Endothelial cell of umbilical vein (primary cell): ENCODE measurements around the gene SERPINA9. TPM values are rescaled to one million over a fixed set of nuclear protein-coding genes. Genes with fewer than 3 reads are reported as not detected.

Experiments
- BruUV-seq: library from RNA; stranded (reverse); fragments of 400-500 nt; replicated peaks from 2 replicates; lab custom pipeline; 2021; lab: Mats Ljungman, UMichigan
- CTCF ChIA-PET: fragments of 300-600, 350-600 bp; sonication (Branson Sonifier 250); formaldehyde crosslinking; loops from one replicate; lab custom pipeline; 2021; ENCODE audit warnings: antibody characterized with exemption, inconsistent platforms; lab: Charles Lee
- POLR2A ChIA-PET: fragments of 300-600, 350-600 bp; sonication (Branson Sonifier 250); formaldehyde crosslinking; loops from one replicate; lab custom pipeline; 2021; ENCODE audit warnings: antibody characterized with exemption, inconsistent platforms; lab: Charles Lee
- DNase-seq: peaks from one replicate; pipeline ENCODE4 v3.0.0-alpha.2; 2011; ENCODE audit warnings: low read depth, low spot score
- FAIRE-seq: peaks from 2 replicates; lab custom pipeline; 2011; peaks lifted over from hg19 to GRCh38; lab: Jason Lieb, UNC
- H2AFZ ChIP-seq: 2 replicates; pipeline ENCODE4 v1.6.0; 2012; ENCODE audit warnings: low read depth, low read length, control low read depth, inconsistent platforms
- H3K27ac ChIP-seq: 2 replicates; pipeline ENCODE4 v1.5.1; 2011; ENCODE audit warnings: low read depth, mild to moderate bottlenecking, control low read depth, low read length, moderate library complexity; ENCODE audit not compliant: insufficient read depth
- H3K27me3 ChIP-seq, 2 experiments: 2 replicates each; pipeline versions ENCODE4 v1.6.0 to v1.6.1; 2011; ENCODE audit warnings: low read length in 2 of 2, mixed read lengths in 1 of 2; ENCODE audit not compliant: control insufficient read depth in 2 of 2, insufficient read depth in 2 of 2
- H3K36me3 ChIP-seq, 2 experiments: 2 replicates in 1 of 2; 3 replicates in 1 of 2; pipeline ENCODE4 v1.5.1; 2011; ENCODE audit warnings: low read length in 2 of 2, mild to moderate bottlenecking in 1 of 2, moderate library complexity in 1 of 2; ENCODE audit not compliant: control insufficient read depth in 2 of 2, insufficient read depth in 2 of 2; ENCODE audit errors: extremely low read depth in 1 of 2
- H3K4me1 ChIP-seq: 3 replicates; pipeline ENCODE4 v1.5.1; 2011; ENCODE audit warnings: mild to moderate bottlenecking, low read length; ENCODE audit not compliant: control insufficient read depth, insufficient read depth; ENCODE audit errors: extremely low read depth
- H3K4me2 ChIP-seq: 2 replicates; pipeline ENCODE4 v1.6.1; 2011; ENCODE audit warnings: low read length, control low read depth, mixed read lengths; ENCODE audit not compliant: insufficient read depth
- H3K4me3 ChIP-seq, 3 experiments: fragments of 200-600 bp in 1 of 3; sonication (generic), shearing (Covaris generic) in 1 of 3; replicated peaks in 1 of 3; 2 replicates each; pipeline ENCODE4 v1.5.1; 2011 to 2016; ENCODE audit warnings: control low read depth in 3 of 3, low read length in 3 of 3, mild to moderate bottlenecking in 2 of 3, inconsistent platforms in 1 of 3, low read depth in 1 of 3, moderate library complexity in 1 of 3; ENCODE audit not compliant: insufficient read depth in 1 of 3
- H3K79me2 ChIP-seq: 2 replicates; pipeline ENCODE4 v1.6.0; 2012; ENCODE audit warnings: low read length, inconsistent platforms; ENCODE audit not compliant: control insufficient read depth, insufficient read depth
- H3K9ac ChIP-seq: replicated peaks from 2 replicates; pipeline ENCODE3; 2011; ENCODE audit warnings: low read length, control low read depth; ENCODE audit not compliant: insufficient read depth; ENCODE audit errors: extremely low read depth
- H3K9me1 ChIP-seq: replicated peaks from 3 replicates; pipeline ENCODE4 v1.6.0; 2011; ENCODE audit warnings: mild to moderate bottlenecking, low read length; ENCODE audit not compliant: control insufficient read depth, insufficient read depth; ENCODE audit errors: extremely low read depth
- H3K9me3 ChIP-seq: replicated peaks from 2 replicates; pipeline ENCODE4 v1.5.1; 2012; ENCODE audit warnings: low read length, inconsistent platforms; ENCODE audit not compliant: control insufficient read depth, insufficient read depth
- H4K20me1 ChIP-seq: replicated peaks from 2 replicates; pipeline ENCODE3; 2011; ENCODE audit warnings: mild to moderate bottlenecking, low read length; ENCODE audit not compliant: control insufficient read depth, insufficient read depth; ENCODE audit errors: extremely low read depth
- EZH2 ChIP-seq: IDR thresholded peaks from 2 replicates; pipeline ENCODE4 v1.6.1; 2012; ENCODE audit warnings: borderline replicate concordance, low read depth, mild to moderate bottlenecking, moderate library complexity, low read length, inconsistent platforms; ENCODE audit not compliant: severe bottlenecking
- FOS ChIP-seq: IDR thresholded peaks from 2 replicates; pipeline ENCODE4 v1.6.1; 2011; ENCODE audit warnings: mild to moderate bottlenecking, low read length, moderate library complexity, borderline replicate concordance; ENCODE audit not compliant: insufficient read depth
- GATA2 ChIP-seq: IDR thresholded peaks from 2 replicates; pipeline ENCODE4 v1.7.0; 2011; ENCODE audit warnings: low read depth, mild to moderate bottlenecking, moderate library complexity, mixed read lengths, low read length; ENCODE audit not compliant: insufficient read length, insufficient read depth
- JUN ChIP-seq: IDR thresholded peaks from 2 replicates; pipeline ENCODE4 v1.6.1; 2011; ENCODE audit warnings: borderline replicate concordance, low read depth; ENCODE audit not compliant: insufficient read length, insufficient read depth
- MYC ChIP-seq: IDR thresholded peaks from one replicate; pipeline ENCODE4 v1.6.1; 2011; ENCODE audit warnings: mild to moderate bottlenecking, low read depth, low read length
- POLR2A ChIP-seq: IDR thresholded peaks from 2 replicates; pipeline ENCODE4 v1.6.1; 2012; ENCODE audit warnings: low read depth, mild to moderate bottlenecking, control low read depth, low read length
- dilution Hi-C: fragments of 300-500 bp; cut with MboI; formaldehyde crosslinking; loops from one replicate; pipeline ENCODE4 v1.15.0; 2019; ENCODE audit warnings: low sequenced_read_pairs; ENCODE audit not compliant: extremely low pct_ligation_motif_present
- intact Hi-C: fragments of 100-400 bp; cut with micrococcal nuclease; formaldehyde crosslinking; loops from one replicate; pipeline ENCODE4 v1.10.0; 2022
- polyA plus RNA-seq, 4 experiments: library from polyadenylated mRNA; depleted of rRNA in 3 of 4; stranded (reverse) in 3 of 4; unstranded in 1 of 4; fragments of >200 nt; gene quantifications; 2 replicates each; pipeline versions ENCODE4 v1.2.1 to v1.2.3, GENCODE V29; 2011 to 2012; ENCODE audit warnings: missing spikeins in 1 of 4
- total RNA-seq: library from RNA; stranded (reverse); gene quantifications from 2 replicates; pipeline ENCODE4 v1.2.3, GENCODE V29; 2021
- TF ChIP-seq, protein P1 (sequence below), 2 donors: IDR thresholded peaks; 1 replicate in 1 of 2; 2 replicates in 1 of 2; pipeline ENCODE4 v1.5.1; 2011; ENCODE audit warnings: low read length in 2 of 2, mild to moderate bottlenecking in 2 of 2, moderate library complexity in 2 of 2, control low read depth in 1 of 2, inconsistent platforms in 1 of 2, low read depth in 1 of 2; ENCODE audit not compliant: insufficient read depth in 1 of 2; ENCODE audit errors: extremely low read depth in 1 of 2
- TF ChIP-seq, protein P2 (sequence below): IDR thresholded peaks from 2 replicates; pipeline ENCODE4 v1.6.1; 2011; ENCODE audit not compliant: insufficient read depth, insufficient read length

SERPINA9 gene
- total and polyA plus RNA-seq, 2 donors (not counting 3 experiments of a cell fraction or from before 2014, with no cell fraction given), result not detected

DNA sequence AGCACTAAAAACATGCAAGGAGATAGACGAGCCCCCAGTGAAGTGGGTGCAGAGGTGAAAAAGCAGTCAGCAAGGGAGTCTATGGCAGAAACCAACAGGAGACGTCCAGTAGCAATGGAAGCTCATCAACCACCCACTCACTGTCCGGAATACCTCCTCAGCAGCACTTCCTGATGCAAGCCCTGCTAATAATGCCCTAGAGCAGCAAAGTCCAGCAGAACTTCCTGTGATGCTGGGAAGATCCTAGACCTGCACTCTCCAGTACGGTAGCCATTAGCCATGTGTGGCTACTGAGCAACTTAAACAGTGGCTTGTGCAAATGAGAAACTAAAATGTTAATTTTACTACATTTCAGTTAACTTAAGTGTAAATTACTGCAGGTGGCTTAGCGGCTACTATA is 11.0 kb downstream of the SERPINA9 start:
- POLR2A ChIA-PET, result no interaction called here
- TF ChIP-seq JUN (no peak), EZH2 (no peak), FOS (no peak), GATA2 (no peak), MYC (no peak), POLR2A (no peak)
- TF ChIP-seq, protein P1, sequence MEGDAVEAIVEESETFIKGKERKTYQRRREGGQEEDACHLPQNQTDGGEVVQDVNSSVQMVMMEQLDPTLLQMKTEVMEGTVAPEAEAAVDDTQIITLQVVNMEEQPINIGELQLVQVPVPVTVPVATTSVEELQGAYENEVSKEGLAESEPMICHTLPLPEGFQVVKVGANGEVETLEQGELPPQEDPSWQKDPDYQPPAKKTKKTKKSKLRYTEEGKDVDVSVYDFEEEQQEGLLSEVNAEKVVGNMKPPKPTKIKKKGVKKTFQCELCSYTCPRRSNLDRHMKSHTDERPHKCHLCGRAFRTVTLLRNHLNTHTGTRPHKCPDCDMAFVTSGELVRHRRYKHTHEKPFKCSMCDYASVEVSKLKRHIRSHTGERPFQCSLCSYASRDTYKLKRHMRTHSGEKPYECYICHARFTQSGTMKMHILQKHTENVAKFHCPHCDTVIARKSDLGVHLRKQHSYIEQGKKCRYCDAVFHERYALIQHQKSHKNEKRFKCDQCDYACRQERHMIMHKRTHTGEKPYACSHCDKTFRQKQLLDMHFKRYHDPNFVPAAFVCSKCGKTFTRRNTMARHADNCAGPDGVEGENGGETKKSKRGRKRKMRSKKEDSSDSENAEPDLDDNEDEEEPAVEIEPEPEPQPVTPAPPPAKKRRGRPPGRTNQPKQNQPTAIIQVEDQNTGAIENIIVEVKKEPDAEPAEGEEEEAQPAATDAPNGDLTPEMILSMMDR (IDR thresholded peaks at IDR 0.05; ENCODE audit: extremely low read depth in 1 of 2, insufficient read depth in 1 of 2, low read depth in 1 of 2, low read length in 2 of 2), result no peak
- TF ChIP-seq, protein P2, sequence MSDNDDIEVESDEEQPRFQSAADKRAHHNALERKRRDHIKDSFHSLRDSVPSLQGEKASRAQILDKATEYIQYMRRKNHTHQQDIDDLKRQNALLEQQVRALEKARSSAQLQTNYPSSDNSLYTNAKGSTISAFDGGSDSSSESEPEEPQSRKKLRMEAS, result no peak
- DNase-seq, result no peak
- H3K4me2 ChIP-seq, result no peak overlapping the region
- H3K9me3 ChIP-seq, result peaks cover 2% of the 10 kb centered on the region
- H4K20me1 ChIP-seq, result no peaks in the 10 kb centered on the region
- no TSS peak for BruUV-seq
- no peak overlapping the region for H3K4me3 ChIP-seq
- no peak overlapping the region for H2AFZ ChIP-seq
- H3K27me3 ChIP-seq, result no peaks in the 10 kb centered on the region
- FAIRE-seq, result no peak
- intact Hi-C loops, result no loop called here
- no peaks in the 10 kb centered on the region for H3K9me1 ChIP-seq
- no peak overlapping the region for H3K27ac ChIP-seq
- H3K79me2 ChIP-seq, result no peaks in the 10 kb centered on the region
- H3K9ac ChIP-seq, result no peak overlapping the region
- dilution Hi-C loops, result no loop called here
- CTCF ChIA-PET, result no interaction called here
- no peaks in the 10 kb centered on the region for H3K4me1 ChIP-seq
- H3K36me3 ChIP-seq, result no peaks in the 10 kb centered on the region
